K562 (cell line): ENCODE measurements around the gene SRF. TPM values are rescaled to one million over a fixed set of nuclear protein-coding genes. Genes with fewer than 3 reads are reported as not detected.

Experiments used
- CBX8 ChIP-seq: fragments of 200-600 bp; sonication (generic); IDR thresholded peaks from 2 replicates; pipeline ENCODE4 v1.6.1; 2012; ENCODE audit warnings: borderline replicate concordance, mixed run types, low read depth, mild to moderate bottlenecking, moderate library complexity, mixed read lengths, low read length, control low read depth, inconsistent platforms; ENCODE audit not compliant: poor library complexity, severe bottlenecking; ENCODE audit errors: extremely low read depth
- ELF2 ChIP-seq: fragments of 250-450 bp; sonication (Bioruptor Pico); IDR thresholded peaks from 2 replicates; pipeline ENCODE4 v1.5.0; 2021; ENCODE audit warnings: mild to moderate bottlenecking
- ELF4 ChIP-seq: fragments of 450-650 bp; formaldehyde crosslinking; IDR thresholded peaks from 2 replicates; pipeline ENCODE4 v1.4.0; 2022; ENCODE audit warnings: missing genetic modification characterization
- HDAC1 ChIP-seq, 2 experiments: fragments of 450-650 bp; IDR thresholded peaks; 2 replicates each; pipeline ENCODE4 v1.6.1; 2016 to 2017; ENCODE audit warnings: inconsistent platforms in 1 of 2, mild to moderate bottlenecking in 1 of 2, moderate library complexity in 1 of 2
- MCM2 ChIP-seq: fragments of 450-650 bp; IDR thresholded peaks from 2 replicates; pipeline ENCODE4 v1.6.1; 2017; ENCODE audit warnings: low read depth, mild to moderate bottlenecking
- MED1 ChIP-seq: sonication (generic); formaldehyde crosslinking; IDR thresholded peaks from 2 replicates; pipeline ENCODE4 v1.8.1; 2023; ENCODE audit warnings: missing genetic modification reagents, borderline replicate concordance
- MIER1 ChIP-seq: fragments of 450-650 bp; IDR thresholded peaks from 2 replicates; pipeline ENCODE4 v1.6.1; 2016; ENCODE audit warnings: antibody characterized with exemption, mild to moderate bottlenecking, low read depth
- PHB ChIP-seq: fragments of 250-450 bp; sonication (Bioruptor Pico); IDR thresholded peaks from 2 replicates; pipeline ENCODE4 v1.5.0; 2021
- RBM17 ChIP-seq: fragments of 200-400 bp; formaldehyde crosslinking; IDR thresholded peaks from 2 replicates; pipeline ENCODE4 v1.6.1; 2017; ENCODE audit warnings: low read depth, mild to moderate bottlenecking, low read length, borderline replicate concordance
- RHOXF2B ChIP-seq: fragments of 250-450 bp; sonication (Bioruptor Pico); conservative IDR thresholded peaks from 2 replicates; pipeline ENCODE4 v1.5.1; 2021
- ZC3H4 ChIP-seq: sonication (generic); formaldehyde crosslinking; IDR thresholded peaks from 2 replicates; pipeline ENCODE4 v1.9.0; 2021; ENCODE audit warnings: missing genetic modification reagents, borderline replicate concordance
- ZNF57 ChIP-seq: fragments of 450-650 bp; formaldehyde crosslinking; IDR thresholded peaks from 2 replicates; pipeline ENCODE4 v1.4.0; 2020; ENCODE audit warnings: mild to moderate bottlenecking, moderate library complexity
- polyA plus RNA-seq, 8 experiments: library from polyadenylated mRNA; depleted of rRNA in 4 of 8; stranded (reverse) in 5 of 8; unstranded in 3 of 8; fragments of >200 nt; fragmentation: Nextera tagmentation in 2 of 8; fragmentation: Illumina TruSeq in 1 of 8; extraction: Ambion mirVana in 2 of 8; extraction: Trizol in 1 of 8; gene quantifications; 2 replicates each; pipeline versions ENCODE4 v1.2.1 to v1.2.3, GENCODE V29; 2011 to 2014; ENCODE audit warnings: inconsistent platforms in 1 of 8, missing spikeins in 1 of 8
- total RNA-seq, 7 experiments: library from RNA; depleted of rRNA in 6 of 7; stranded (reverse); fragments of >200 nt in 6 of 7; fragmentation: Illumina TruSeq in 2 of 7; extraction: Trizol in 2 of 7; gene quantifications; 2 replicates each; pipeline versions ENCODE4 v1.2.1 to v1.2.3, GENCODE V29; 2011 to 2021; ENCODE audit warnings: low replicate concordance in 1 of 7
- TF ChIP-seq, protein P1 (sequence below): fragments of 450-650 bp; formaldehyde crosslinking; IDR thresholded peaks from 2 replicates; pipeline ENCODE4 v1.4.0; 2020; ENCODE audit warnings: mild to moderate bottlenecking, moderate library complexity
- TF ChIP-seq, protein P2 (sequence below): sonication (generic); formaldehyde crosslinking; IDR thresholded peaks from 2 replicates; pipeline ENCODE4 v1.8.1; 2023; ENCODE audit warnings: missing genetic modification reagents, mild to moderate bottlenecking, borderline replicate concordance
- TF ChIP-seq, protein P3 (sequence below): fragments of 450-650 bp; conservative IDR thresholded peaks from 2 replicates; pipeline ENCODE4 v1.6.1; 2016; ENCODE audit warnings: missing genetic modification characterization, low read depth, mild to moderate bottlenecking, missing compliant biosample characterization, moderate library complexity
- TF ChIP-seq, protein P4 (sequence below): sonication (generic); formaldehyde crosslinking; IDR thresholded peaks from 2 replicates; pipeline ENCODE4 v1.8.0; 2023; ENCODE audit warnings: missing genetic modification reagents, mild to moderate bottlenecking, borderline replicate concordance

Gene SRF
- total and polyA plus RNA-seq, 9 of the 15 experiments (the other 6 are each of a cell fraction or from before 2014, with no cell fraction given): 2.5 to 37.0 (median 24.6) TPM

DNA sequence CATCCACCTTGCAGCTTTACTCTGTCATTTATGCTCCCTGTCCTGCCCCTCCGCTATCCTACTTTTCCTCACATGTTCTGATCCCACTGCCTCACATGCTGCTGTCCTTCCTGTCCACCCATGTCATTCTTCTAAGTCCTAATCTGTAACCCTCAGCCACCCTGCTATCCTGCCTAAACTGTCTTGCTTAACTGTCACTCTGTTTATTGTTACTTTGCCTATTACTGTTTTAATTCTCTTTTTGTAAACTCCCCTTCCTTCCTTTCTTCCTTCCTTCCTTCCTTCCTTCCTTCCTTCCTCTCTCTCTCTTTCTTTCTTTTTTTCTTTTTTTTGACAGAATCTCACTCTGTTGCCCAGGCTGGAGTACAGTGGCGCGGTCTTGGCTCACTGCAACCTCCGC, 12.4 kb downstream of the SRF start (continued):
- TF ChIP-seq, protein P1, sequence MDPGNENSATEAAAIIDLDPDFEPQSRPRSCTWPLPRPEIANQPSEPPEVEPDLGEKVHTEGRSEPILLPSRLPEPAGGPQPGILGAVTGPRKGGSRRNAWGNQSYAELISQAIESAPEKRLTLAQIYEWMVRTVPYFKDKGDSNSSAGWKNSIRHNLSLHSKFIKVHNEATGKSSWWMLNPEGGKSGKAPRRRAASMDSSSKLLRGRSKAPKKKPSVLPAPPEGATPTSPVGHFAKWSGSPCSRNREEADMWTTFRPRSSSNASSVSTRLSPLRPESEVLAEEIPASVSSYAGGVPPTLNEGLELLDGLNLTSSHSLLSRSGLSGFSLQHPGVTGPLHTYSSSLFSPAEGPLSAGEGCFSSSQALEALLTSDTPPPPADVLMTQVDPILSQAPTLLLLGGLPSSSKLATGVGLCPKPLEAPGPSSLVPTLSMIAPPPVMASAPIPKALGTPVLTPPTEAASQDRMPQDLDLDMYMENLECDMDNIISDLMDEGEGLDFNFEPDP (CRISPR knock-in tag): no peak
- TF ChIP-seq, protein P2, sequence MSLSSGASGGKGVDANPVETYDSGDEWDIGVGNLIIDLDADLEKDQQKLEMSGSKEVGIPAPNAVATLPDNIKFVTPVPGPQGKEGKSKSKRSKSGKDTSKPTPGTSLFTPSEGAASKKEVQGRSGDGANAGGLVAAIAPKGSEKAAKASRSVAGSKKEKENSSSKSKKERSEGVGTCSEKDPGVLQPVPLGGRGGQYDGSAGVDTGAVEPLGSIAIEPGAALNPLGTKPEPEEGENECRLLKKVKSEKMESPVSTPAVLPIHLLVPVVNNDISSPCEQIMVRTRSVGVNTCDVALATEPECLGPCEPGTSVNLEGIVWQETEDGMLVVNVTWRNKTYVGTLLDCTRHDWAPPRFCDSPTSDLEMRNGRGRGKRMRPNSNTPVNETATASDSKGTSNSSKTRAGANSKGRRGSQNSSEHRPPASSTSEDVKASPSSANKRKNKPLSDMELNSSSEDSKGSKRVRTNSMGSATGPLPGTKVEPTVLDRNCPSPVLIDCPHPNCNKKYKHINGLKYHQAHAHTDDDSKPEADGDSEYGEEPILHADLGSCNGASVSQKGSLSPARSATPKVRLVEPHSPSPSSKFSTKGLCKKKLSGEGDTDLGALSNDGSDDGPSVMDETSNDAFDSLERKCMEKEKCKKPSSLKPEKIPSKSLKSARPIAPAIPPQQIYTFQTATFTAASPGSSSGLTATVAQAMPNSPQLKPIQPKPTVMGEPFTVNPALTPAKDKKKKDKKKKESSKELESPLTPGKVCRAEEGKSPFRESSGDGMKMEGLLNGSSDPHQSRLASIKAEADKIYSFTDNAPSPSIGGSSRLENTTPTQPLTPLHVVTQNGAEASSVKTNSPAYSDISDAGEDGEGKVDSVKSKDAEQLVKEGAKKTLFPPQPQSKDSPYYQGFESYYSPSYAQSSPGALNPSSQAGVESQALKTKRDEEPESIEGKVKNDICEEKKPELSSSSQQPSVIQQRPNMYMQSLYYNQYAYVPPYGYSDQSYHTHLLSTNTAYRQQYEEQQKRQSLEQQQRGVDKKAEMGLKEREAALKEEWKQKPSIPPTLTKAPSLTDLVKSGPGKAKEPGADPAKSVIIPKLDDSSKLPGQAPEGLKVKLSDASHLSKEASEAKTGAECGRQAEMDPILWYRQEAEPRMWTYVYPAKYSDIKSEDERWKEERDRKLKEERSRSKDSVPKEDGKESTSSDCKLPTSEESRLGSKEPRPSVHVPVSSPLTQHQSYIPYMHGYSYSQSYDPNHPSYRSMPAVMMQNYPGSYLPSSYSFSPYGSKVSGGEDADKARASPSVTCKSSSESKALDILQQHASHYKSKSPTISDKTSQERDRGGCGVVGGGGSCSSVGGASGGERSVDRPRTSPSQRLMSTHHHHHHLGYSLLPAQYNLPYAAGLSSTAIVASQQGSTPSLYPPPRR (CRISPR knock-in tag): no peak
- TF ChIP-seq MCM2: no peak
- no peak for TF ChIP-seq ZNF57 (CRISPR knock-in tag)
- peak; percentile 88 for TF ChIP-seq ELF4 (CRISPR knock-in tag)
- TF ChIP-seq RHOXF2B: no peak
- no peak for TF ChIP-seq MED1 (CRISPR knock-in tag)
- TF ChIP-seq ELF2: no peak
- no peak for TF ChIP-seq RBM17
- no peak for TF ChIP-seq CBX8
- TF ChIP-seq HDAC1 (IDR thresholded peaks at IDR 0.05): peak in 1 of 2 experiments; percentile 87; a peak in 2 of 4 replicates
- 0 out of 2 replicates have a peak, but pooled peaks have one; percentile 59 for TF ChIP-seq MIER1
- TF ChIP-seq, protein P3, sequence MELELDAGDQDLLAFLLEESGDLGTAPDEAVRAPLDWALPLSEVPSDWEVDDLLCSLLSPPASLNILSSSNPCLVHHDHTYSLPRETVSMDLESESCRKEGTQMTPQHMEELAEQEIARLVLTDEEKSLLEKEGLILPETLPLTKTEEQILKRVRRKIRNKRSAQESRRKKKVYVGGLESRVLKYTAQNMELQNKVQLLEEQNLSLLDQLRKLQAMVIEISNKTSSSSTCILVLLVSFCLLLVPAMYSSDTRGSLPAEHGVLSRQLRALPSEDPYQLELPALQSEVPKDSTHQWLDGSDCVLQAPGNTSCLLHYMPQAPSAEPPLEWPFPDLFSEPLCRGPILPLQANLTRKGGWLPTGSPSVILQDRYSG (tag): no peak
- TF ChIP-seq, protein P4, sequence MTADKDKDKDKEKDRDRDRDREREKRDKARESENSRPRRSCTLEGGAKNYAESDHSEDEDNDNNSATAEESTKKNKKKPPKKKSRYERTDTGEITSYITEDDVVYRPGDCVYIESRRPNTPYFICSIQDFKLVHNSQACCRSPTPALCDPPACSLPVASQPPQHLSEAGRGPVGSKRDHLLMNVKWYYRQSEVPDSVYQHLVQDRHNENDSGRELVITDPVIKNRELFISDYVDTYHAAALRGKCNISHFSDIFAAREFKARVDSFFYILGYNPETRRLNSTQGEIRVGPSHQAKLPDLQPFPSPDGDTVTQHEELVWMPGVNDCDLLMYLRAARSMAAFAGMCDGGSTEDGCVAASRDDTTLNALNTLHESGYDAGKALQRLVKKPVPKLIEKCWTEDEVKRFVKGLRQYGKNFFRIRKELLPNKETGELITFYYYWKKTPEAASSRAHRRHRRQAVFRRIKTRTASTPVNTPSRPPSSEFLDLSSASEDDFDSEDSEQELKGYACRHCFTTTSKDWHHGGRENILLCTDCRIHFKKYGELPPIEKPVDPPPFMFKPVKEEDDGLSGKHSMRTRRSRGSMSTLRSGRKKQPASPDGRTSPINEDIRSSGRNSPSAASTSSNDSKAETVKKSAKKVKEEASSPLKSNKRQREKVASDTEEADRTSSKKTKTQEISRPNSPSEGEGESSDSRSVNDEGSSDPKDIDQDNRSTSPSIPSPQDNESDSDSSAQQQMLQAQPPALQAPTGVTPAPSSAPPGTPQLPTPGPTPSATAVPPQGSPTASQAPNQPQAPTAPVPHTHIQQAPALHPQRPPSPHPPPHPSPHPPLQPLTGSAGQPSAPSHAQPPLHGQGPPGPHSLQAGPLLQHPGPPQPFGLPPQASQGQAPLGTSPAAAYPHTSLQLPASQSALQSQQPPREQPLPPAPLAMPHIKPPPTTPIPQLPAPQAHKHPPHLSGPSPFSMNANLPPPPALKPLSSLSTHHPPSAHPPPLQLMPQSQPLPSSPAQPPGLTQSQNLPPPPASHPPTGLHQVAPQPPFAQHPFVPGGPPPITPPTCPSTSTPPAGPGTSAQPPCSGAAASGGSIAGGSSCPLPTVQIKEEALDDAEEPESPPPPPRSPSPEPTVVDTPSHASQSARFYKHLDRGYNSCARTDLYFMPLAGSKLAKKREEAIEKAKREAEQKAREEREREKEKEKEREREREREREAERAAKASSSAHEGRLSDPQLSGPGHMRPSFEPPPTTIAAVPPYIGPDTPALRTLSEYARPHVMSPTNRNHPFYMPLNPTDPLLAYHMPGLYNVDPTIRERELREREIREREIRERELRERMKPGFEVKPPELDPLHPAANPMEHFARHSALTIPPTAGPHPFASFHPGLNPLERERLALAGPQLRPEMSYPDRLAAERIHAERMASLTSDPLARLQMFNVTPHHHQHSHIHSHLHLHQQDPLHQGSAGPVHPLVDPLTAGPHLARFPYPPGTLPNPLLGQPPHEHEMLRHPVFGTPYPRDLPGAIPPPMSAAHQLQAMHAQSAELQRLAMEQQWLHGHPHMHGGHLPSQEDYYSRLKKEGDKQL (CRISPR knock-in tag): no peak
- TF ChIP-seq ZC3H4 (CRISPR knock-in tag): no peak
- no peak for TF ChIP-seq PHB (CRISPR knock-in tag)
